K562 (cell line): ENCODE data around the gene CPNE9.

Experiments used
- DLX4 ChIP-seq: fragments of 250-450 bp; sonication (Bioruptor Pico); IDR thresholded peaks from 2 replicates; pipeline ENCODE4 v1.6.1; 2021; ENCODE audit warnings: mild to moderate bottlenecking
- FOXM1 ChIP-seq, 2 experiments: fragments of 450-650 bp in 1 of 2; sonication (generic) in 1 of 2; formaldehyde crosslinking in 1 of 2; IDR thresholded peaks; 2 replicates each; pipeline versions ENCODE4 v1.6.1 to v1.9.0; 2017 to 2022; ENCODE audit warnings: low read depth in 2 of 2, mild to moderate bottlenecking in 2 of 2, missing genetic modification reagents in 1 of 2, moderate library complexity in 1 of 2
- GATAD2A ChIP-seq: fragments of 450-650 bp; IDR thresholded peaks from 2 replicates; pipeline ENCODE4 v1.6.1; 2017
- HDAC6 ChIP-seq: IDR thresholded peaks from 2 replicates; pipeline ENCODE4 v1.6.1; 2012; ENCODE audit warnings: low read depth, mild to moderate bottlenecking, control low read depth, inconsistent platforms, low read length, moderate library complexity
- KAT7 ChIP-seq: sonication (generic); formaldehyde crosslinking; IDR thresholded peaks from 2 replicates; pipeline ENCODE4 v1.8.0; 2022; ENCODE audit warnings: missing genetic modification reagents, mild to moderate bottlenecking, borderline replicate concordance
- NFE2 ChIP-seq: IDR thresholded peaks from 2 replicates; pipeline ENCODE4 v1.6.1; 2014; ENCODE audit warnings: antibody characterized with exemption, low read depth
- POLR2A ChIP-seq: fragments of 450-650 bp; conservative IDR thresholded peaks from 2 replicates; pipeline ENCODE4 v1.6.1; 2016
- POLR2G ChIP-seq: fragments of 200-400 bp; formaldehyde crosslinking; IDR thresholded peaks from 2 replicates; pipeline ENCODE4 v1.6.1; 2017; ENCODE audit warnings: low read depth, mild to moderate bottlenecking, antibody characterized with exemption, low read length, moderate library complexity
- XRCC5 ChIP-seq: fragments of 200-400 bp; formaldehyde crosslinking; IDR thresholded peaks from 2 replicates; pipeline ENCODE4 v1.6.1; 2017; ENCODE audit warnings: low read depth, mild to moderate bottlenecking, low read length
- TF ChIP-seq, protein P1 (sequence below), 3 experiments: IDR thresholded peaks in 2 of 3; conservative IDR thresholded peaks in 1 of 3; 2 replicates each; pipeline ENCODE4 v1.5.1; 2011 to 2012; ENCODE audit warnings: low read length in 3 of 3, mild to moderate bottlenecking in 3 of 3, control low read depth in 2 of 3, improper control_type of control experiment in 1 of 3, inconsistent platforms in 1 of 3, low read depth in 1 of 3, mixed read lengths in 1 of 3, moderate library complexity in 1 of 3; ENCODE audit not compliant: insufficient read depth in 2 of 3

DNA sequence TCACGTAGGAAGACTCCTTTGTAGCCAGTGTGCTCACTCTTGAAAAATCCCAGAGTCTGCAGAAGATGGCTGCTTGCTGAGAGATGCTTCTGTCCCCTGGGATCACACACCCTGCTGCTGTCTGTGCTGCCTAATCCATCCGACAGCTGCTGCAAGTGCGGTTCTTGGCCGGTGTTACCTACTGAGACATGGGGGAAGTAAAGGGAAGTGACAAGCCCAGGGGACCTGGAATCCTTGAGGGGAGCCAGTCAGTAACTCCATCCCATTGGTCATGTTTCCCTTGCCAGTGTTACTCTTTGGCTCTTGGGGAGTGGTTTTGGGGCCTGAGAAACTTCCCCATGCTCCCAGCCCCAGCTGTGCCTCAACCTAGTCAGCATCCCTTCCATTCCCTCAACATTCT, 8.3 kb upstream of the CPNE9 start:
- no peak for TF ChIP-seq POLR2A
- no peak for TF ChIP-seq DLX4 (CRISPR knock-in tag)
- no peak for TF ChIP-seq HDAC6
- TF ChIP-seq KAT7 = no peak
- TF ChIP-seq XRCC5 = no peak
- TF ChIP-seq NFE2 = no peak
- TF ChIP-seq, protein P1, sequence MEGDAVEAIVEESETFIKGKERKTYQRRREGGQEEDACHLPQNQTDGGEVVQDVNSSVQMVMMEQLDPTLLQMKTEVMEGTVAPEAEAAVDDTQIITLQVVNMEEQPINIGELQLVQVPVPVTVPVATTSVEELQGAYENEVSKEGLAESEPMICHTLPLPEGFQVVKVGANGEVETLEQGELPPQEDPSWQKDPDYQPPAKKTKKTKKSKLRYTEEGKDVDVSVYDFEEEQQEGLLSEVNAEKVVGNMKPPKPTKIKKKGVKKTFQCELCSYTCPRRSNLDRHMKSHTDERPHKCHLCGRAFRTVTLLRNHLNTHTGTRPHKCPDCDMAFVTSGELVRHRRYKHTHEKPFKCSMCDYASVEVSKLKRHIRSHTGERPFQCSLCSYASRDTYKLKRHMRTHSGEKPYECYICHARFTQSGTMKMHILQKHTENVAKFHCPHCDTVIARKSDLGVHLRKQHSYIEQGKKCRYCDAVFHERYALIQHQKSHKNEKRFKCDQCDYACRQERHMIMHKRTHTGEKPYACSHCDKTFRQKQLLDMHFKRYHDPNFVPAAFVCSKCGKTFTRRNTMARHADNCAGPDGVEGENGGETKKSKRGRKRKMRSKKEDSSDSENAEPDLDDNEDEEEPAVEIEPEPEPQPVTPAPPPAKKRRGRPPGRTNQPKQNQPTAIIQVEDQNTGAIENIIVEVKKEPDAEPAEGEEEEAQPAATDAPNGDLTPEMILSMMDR (IDR thresholded peaks at IDR 0.05 in 2 of 3, conservative IDR thresholded peaks at IDR 0.05 in 1 of 3; ENCODE audit: insufficient read depth in 2 of 3, low read depth in 1 of 3, low read length in 3 of 3) = no peak
- TF ChIP-seq POLR2G = no peak
- no peak for TF ChIP-seq FOXM1 (IDR thresholded peaks at IDR 0.05; ENCODE audit: low read depth)
- TF ChIP-seq FOXM1 (CRISPR knock-in tag; IDR thresholded peaks at IDR 0.05; ENCODE audit: low read depth) = no peak
- TF ChIP-seq GATAD2A = no peak
